AG09309 (cell line): ENCODE results near the gene TANK.

Experiments
- DNase-seq: peaks from one replicate; pipeline ENCODE4 v3.0.0-alpha.2; 2010; ENCODE audit warnings: low read depth
- H3K4me3 ChIP-seq: 2 replicates; pipeline ENCODE4 v1.5.1; 2011; ENCODE audit warnings: mild to moderate bottlenecking, low read depth, low read length, moderate library complexity; ENCODE audit not compliant: control insufficient read depth
- CTCF ChIP-seq: IDR thresholded peaks from 2 replicates; pipeline ENCODE4 v1.5.1; 2011; ENCODE audit warnings: mild to moderate bottlenecking, low read depth, low read length, inconsistent platforms; ENCODE audit not compliant: insufficient read depth, control insufficient read depth; ENCODE audit errors: missing control alignments

TANK gene

GRCh38 chr2:161152302-161152701 lies 7.9 kb upstream of the TANK start:
- no peak for TF ChIP-seq CTCF
- DNase-seq, result no peak
- H3K4me3 ChIP-seq, result no peak overlapping the region

DNA sequence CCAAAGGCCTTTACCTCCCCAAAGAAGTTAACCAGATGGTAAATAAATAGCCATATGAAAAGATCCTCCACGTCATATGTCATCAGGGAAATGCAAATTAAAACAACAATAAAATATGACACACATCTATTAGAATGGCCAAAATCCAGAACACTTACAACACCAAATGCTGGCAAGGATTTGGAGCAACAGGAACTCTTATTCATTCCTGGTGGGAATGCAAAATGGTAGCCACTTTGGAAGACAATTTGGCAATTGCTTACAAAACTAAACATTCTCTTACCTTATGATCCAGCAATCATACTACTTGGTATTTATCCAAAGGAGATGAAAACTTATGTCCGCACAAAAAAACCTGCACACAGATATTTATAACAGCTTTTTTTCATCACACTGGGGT lies 1.3 kb upstream of the TANK start:
- no peak for DNase-seq
- no peak for TF ChIP-seq CTCF
- H3K4me3 ChIP-seq, result no peak overlapping the region

DNA sequence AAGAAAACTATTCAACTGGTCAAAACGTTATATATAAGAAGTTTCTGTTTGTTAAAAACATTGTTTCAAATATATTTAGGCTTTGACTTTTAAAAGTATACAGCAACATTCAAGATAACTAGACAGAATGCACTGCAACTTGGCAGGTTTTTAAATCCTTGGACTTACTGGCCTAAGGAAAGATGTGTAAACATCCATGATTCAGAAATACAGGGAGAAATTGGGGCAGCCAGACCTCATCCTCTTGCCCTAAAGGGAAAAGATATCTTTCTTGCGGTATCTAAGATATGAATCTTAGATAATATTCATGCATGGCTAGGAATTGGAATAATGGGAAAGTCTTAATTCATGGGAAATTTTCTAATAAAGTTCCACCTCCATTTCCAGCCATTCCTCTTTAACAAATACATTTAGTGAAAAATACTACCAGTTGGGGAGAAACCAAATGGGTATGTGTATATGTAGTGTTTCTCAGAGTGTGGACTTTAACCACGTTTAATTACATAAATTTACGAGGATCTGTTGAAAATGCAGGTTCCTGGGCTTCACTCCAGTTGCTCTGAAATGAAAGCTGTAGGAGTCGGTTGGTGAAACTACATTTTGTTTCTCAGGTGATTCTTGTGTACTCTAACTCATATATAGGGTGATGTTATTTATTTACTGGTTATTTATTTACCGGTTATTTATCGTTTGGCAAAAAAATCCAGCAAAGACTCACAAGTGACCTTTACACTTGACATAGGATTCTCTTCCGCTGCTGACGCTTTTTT lies 587 bp upstream of the TANK start:
- peak overlapping the region; percentile 97 for H3K4me3 ChIP-seq
- DNase-seq, result no peak
- TF ChIP-seq CTCF, result no peak

GRCh38 chr2:161161074-161161706 lies 962 bp downstream of the TANK start:
- H3K4me3 ChIP-seq, result peak overlapping the region; percentile 97
- no peak for TF ChIP-seq CTCF
- DNase-seq, result no peak

GRCh38 chr2:161163440-161163839 lies 3.2 kb downstream of the TANK start:
- DNase-seq, result no peak
- no peak for TF ChIP-seq CTCF
- H3K4me3 ChIP-seq, result no peak overlapping the region

GRCh38 chr2:161164161-161164560 lies 3.9 kb downstream of the TANK start:
- no peak for DNase-seq
- no peak for TF ChIP-seq CTCF
- no peak overlapping the region for H3K4me3 ChIP-seq

DNA sequence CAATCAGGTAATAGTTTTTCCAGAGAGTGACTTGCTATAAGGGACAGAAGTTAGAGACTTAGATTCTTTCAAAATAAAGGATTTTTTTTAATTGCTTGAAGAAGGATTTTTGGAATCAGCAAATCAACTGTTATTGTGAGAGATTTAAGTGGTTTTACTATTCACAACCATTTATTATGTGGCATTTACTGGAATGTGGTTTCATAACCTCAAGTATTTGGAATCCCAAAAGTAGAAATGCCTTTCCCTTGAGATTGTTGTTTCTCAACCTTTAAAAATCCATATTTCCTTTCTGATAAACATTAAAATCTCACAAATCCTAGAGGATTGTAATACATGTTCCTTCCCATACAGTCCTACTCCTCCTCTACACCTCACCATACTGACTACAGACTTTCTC lies 5.0 kb downstream of the TANK start:
- H3K4me3 ChIP-seq, result no peak overlapping the region
- no peak for TF ChIP-seq CTCF
- peak; percentile 61 for DNase-seq
